ENCODE measurements around the gene CLOCK. TPM values are rescaled to one million over a fixed set of nuclear protein-coding genes. Genes with fewer than 3 reads are reported as not detected.

Gene CLOCK
- total RNA-seq, 4 donors from 2014 or later = 20.9 to 49.4 (median 26.6) TPM

DNA sequence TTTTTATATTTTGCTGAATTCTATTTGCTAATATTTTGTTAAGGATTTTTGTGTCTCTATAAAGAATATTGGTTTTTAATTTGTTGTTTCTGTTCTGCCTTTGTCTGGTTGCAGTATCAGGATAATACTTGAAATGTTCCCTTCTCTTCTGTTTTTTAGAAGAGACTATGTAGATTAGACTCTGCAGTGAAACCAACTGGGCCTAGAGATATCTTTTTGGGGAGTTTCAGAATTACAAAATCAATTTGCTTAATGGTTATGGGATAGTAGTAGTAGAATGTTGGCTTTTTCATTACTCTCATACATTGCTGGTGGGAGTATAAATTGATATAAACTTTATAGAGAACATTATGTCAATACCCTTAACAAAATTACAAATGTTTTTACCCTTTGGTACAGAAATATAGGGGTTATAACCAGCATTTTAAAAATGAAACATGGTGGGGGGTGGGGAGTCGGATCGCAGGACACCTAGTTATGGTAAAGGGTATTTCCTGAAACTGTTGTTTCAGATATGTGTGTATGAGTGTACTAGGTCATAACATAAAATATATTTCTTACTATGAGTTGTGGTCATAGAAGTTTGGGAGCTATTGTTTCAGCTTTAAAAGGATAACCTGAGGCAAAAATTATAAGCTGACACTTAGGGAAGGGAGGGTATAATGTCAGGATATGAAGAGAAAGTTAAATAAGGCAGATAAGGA lies 29.0 kb downstream of the CLOCK start:
- TF ChIP-seq, protein P1, sequence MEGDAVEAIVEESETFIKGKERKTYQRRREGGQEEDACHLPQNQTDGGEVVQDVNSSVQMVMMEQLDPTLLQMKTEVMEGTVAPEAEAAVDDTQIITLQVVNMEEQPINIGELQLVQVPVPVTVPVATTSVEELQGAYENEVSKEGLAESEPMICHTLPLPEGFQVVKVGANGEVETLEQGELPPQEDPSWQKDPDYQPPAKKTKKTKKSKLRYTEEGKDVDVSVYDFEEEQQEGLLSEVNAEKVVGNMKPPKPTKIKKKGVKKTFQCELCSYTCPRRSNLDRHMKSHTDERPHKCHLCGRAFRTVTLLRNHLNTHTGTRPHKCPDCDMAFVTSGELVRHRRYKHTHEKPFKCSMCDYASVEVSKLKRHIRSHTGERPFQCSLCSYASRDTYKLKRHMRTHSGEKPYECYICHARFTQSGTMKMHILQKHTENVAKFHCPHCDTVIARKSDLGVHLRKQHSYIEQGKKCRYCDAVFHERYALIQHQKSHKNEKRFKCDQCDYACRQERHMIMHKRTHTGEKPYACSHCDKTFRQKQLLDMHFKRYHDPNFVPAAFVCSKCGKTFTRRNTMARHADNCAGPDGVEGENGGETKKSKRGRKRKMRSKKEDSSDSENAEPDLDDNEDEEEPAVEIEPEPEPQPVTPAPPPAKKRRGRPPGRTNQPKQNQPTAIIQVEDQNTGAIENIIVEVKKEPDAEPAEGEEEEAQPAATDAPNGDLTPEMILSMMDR (IDR thresholded peaks at IDR 0.05; ENCODE audit: low read depth) = no peak

DNA sequence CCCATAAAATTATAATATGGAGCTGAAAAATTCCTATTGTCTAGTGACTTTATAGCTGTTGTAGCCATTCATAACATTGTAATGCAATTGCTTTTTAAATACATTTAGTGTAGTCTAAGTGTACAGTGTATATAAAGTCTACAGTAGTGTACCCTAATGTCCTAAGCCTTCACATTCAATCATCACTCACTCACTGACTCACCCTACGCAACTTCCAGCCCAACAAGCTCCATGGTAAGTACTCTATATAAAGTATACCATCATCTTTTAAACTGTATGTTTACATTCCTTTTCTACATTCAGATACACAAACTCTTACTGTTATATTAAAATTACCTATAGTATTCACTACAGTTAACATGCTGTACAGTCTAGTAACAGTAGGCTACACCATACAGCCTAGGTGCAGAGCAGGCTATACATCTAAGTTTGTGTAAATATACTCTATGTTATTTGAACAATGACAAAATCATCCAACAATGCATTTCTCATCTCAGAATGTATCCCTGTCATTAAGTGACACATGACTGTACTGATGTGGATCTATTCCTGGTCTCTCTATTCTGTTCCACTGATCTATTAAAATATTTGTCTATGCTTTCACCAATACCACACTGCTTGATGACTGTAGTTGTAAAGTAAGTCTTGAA lies 33.7 kb downstream of the CLOCK start:
- TF ChIP-seq, protein P1 (IDR thresholded peaks at IDR 0.05; ENCODE audit: low read depth) = no peak

DNA sequence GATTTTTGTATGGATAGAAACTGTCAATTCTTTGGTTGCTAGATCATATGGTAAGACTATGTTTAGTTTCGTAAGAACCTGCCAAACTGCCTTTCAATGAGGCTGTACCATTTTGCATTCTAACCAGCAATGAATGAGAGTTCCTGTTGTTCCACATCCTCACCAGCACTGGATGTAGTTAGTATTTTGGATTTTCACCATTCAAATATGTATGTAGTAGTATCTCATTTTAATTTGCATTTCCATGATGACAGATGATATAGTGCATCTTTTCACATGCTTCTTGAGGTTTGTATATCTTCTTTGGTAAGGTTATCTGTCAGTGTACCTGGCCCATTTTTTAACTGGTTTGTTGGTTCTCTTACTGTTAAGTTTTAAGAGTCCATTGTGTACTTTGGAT lies 34.6 kb downstream of the CLOCK start:
- TF ChIP-seq, protein P1 (IDR thresholded peaks at IDR 0.05; ENCODE audit: low read depth) = no peak

DNA sequence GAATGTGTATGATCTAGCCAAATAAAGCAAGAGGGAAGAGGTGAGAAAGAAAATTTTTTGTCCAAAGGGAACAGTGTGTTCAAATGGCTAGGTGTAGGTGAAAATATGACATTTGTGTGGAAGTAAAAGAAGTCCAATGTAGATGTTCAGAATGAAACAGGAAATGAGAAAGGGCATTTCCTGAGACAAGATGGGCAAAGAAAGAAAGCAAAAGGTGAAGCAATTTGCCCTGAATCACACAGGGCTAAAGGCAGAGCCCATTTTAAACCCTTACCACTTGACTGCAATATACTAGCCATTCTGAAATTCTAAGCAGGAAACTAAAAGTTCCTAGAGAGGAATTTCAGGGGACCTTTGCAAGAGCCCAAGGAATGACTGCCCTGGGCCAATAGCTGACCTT lies 36.0 kb downstream of the CLOCK start:
- TF ChIP-seq, protein P1 (IDR thresholded peaks at IDR 0.05; ENCODE audit: low read depth) = no peak

DNA sequence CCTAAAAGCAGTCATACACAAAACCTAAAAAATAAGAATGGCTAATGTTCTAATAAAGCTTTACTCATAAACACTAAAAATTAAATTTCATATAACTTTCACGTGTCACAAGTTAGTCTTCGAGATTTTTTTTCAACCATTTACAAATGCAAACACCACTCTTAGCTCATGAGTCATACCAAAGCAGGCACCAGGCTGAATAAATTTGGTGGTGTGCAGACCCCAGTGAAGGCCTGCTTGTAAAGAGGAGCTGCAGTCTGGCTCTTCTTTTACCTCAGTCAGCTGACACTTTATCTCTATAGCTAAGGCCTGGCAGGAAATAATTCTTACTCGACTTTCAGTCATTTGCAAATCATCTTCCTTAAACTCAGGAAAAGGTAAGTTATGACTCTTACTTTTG lies 37.4 kb downstream of the CLOCK start:
- TF ChIP-seq, protein P1 (IDR thresholded peaks at IDR 0.05; ENCODE audit: low read depth) = no peak

DNA sequence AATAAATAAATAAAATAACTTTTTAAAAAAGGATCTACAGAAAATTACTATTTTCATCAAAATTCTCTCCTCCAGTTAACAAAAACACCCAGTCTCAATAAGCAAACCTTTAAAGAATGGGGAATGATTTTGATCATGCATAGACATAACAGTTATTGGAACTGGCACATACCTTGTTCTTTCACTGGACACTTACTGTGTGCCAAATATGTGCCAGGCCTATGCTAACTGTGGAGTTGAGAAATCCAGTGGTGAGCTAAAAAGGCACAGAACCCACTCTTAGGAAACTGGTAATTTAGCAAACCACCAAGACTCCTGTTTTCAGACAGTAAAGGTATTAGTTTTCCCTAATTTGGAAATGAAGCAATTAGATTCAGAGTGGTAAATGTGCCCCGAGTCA lies 39.1 kb downstream of the CLOCK start:
- TF ChIP-seq, protein P1 (IDR thresholded peaks at IDR 0.05; ENCODE audit: low read depth) = no peak

DNA sequence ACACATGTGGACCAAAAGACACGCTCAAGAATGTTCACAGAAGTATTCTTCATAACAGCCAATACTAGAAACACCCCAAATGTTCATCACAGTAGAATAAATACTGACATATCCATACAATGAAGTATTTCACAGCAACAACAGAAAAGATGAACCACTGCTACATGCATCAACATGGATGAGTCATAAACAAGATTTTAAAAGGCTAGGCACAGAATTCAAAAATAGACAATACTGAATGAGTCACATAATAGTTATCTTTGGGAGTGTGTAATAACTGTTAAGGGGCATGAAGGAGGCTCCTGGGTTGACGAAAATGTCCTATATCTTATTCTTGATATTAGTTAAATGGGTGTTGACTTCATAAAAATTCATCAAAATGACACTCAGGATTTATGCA lies 43.5 kb downstream of the CLOCK start:
- TF ChIP-seq, protein P1 (IDR thresholded peaks at IDR 0.05; ENCODE audit: low read depth) = no peak

Measured in subcutaneous adipose tissue (tissue), 4 donors.